ENCODE measurements around the gene NEGR1.

GRCh38 chr1:71944006-71944405 is 338.3 kb downstream of the NEGR1 start:
- TF ChIP-seq CTCF (conservative IDR thresholded peaks at IDR 0.05) (no peak), EZH2 (IDR thresholded peaks at IDR 0.05; ENCODE audit: low read depth) (no peak)

All from PC-9 (cell line).